WTC11 (cell line): Measurements from ENCODE around the gene CFAP90. TPM values are rescaled to one million over a fixed set of nuclear protein-coding genes. Genes with fewer than 3 reads are reported as not detected.

Source experiments
- ATAC-seq: fragments of 200-7000 bp; cut with Tn5 transposase; 2 replicates; pipeline ENCODE4 v1.10.0; 2021; ENCODE audit warnings: mild to moderate bottlenecking, moderate library complexity
- CTCF ChIA-PET: fragments of 300-600 bp; sonication (Branson Sonifier 250); formaldehyde crosslinking; loops from one replicate; lab custom pipeline; 2021; ENCODE audit warnings: antibody characterized with exemption; lab: Charles Lee
- POLR2A ChIA-PET: fragments of 350-600 bp; sonication (Branson Sonifier 250); formaldehyde crosslinking; loops from one replicate; lab custom pipeline; 2021; ENCODE audit warnings: antibody characterized with exemption; lab: Charles Lee
- DNase-seq: peaks from one replicate; pipeline ENCODE4 v3.0.0; 2021; ENCODE audit warnings: low spot score
- H3K27ac Mint-ChIP-seq: 2 replicates; pipeline ENCODE4 v1.8.0; 2021; ENCODE audit warnings: mixed read lengths
- H3K27me3 Mint-ChIP-seq: 2 replicates; pipeline ENCODE4 v1.8.0; 2021; ENCODE audit warnings: low read depth, mild to moderate bottlenecking, moderate library complexity, mixed read lengths
- H3K36me3 Mint-ChIP-seq: 2 replicates; pipeline ENCODE4 v1.8.0; 2021; ENCODE audit warnings: mixed read lengths
- H3K4me1 Mint-ChIP-seq: 2 replicates; pipeline ENCODE4 v1.8.0; 2022; ENCODE audit warnings: mixed read lengths
- H3K4me3 Mint-ChIP-seq: 2 replicates; pipeline ENCODE4 v1.8.0; 2021; ENCODE audit warnings: mild to moderate bottlenecking, moderate library complexity, mixed read lengths
- H3K9me3 Mint-ChIP-seq: 2 replicates; pipeline ENCODE4 v1.8.0; 2021; ENCODE audit warnings: mixed read lengths
- ELF4 ChIP-seq: sonication (generic); formaldehyde crosslinking; IDR thresholded peaks from 2 replicates; pipeline ENCODE4 v1.8.1; 2022; ENCODE audit warnings: low read depth, mild to moderate bottlenecking, moderate library complexity, missing genetic modification reagents
- EMX1 ChIP-seq: fragments of 250-450 bp; sonication (Bioruptor Pico); IDR thresholded peaks from 2 replicates; pipeline ENCODE4 v1.8.0; 2021; ENCODE audit warnings: mild to moderate bottlenecking
- HMGA2 ChIP-seq: fragments of 250-450 bp; sonication (Bioruptor Pico); IDR thresholded peaks from 2 replicates; pipeline ENCODE4 v1.4.0; 2021; ENCODE audit warnings: mild to moderate bottlenecking, moderate library complexity
- JAZF1 ChIP-seq: fragments of 250-450 bp; sonication (Bioruptor Pico); IDR thresholded peaks from 2 replicates; pipeline ENCODE4 v1.9.0; 2021; ENCODE audit warnings: moderate library complexity, mild to moderate bottlenecking, inconsistent platforms
- KAT7 ChIP-seq: sonication (generic); formaldehyde crosslinking; IDR thresholded peaks from 2 replicates; pipeline ENCODE4 v1.8.1; 2023; ENCODE audit warnings: missing genetic modification reagents, mild to moderate bottlenecking, borderline replicate concordance
- MYBL2 ChIP-seq: sonication (generic); formaldehyde crosslinking; IDR thresholded peaks from 2 replicates; pipeline ENCODE4 v1.8.1; 2023; ENCODE audit warnings: mild to moderate bottlenecking, moderate library complexity, missing genetic modification reagents
- NR2C2 ChIP-seq: sonication (generic); formaldehyde crosslinking; IDR thresholded peaks from 2 replicates; pipeline ENCODE4 v1.8.0; 2022; ENCODE audit warnings: mild to moderate bottlenecking, missing genetic modification reagents
- OVOL2 ChIP-seq: fragments of 250-450 bp; sonication (Bioruptor Pico); IDR thresholded peaks from 2 replicates; pipeline ENCODE4 v1.9.0; 2021; ENCODE audit warnings: mild to moderate bottlenecking, borderline replicate concordance
- ZNF263 ChIP-seq: sonication (generic); formaldehyde crosslinking; IDR thresholded peaks from 2 replicates; pipeline ENCODE4 v1.8.1; 2022; ENCODE audit warnings: low read depth, mild to moderate bottlenecking, moderate library complexity, missing genetic modification reagents
- ZNF671 ChIP-seq: fragments of 250-450 bp; sonication (Bioruptor Pico); IDR thresholded peaks from 2 replicates; pipeline ENCODE4 v1.8.0; 2021; ENCODE audit warnings: mild to moderate bottlenecking
- total RNA-seq: library from RNA; stranded (reverse); gene quantifications from 3 replicates; pipeline ENCODE4 v1.2.3, GENCODE V29; 2021
- TF ChIP-seq, protein P1 (sequence below): sonication (generic); formaldehyde crosslinking; IDR thresholded peaks from 2 replicates; pipeline ENCODE4 v1.8.0; 2022; ENCODE audit warnings: mild to moderate bottlenecking, missing genetic modification reagents
- TF ChIP-seq, protein P2 (sequence below): fragments of 250-450 bp; sonication (Bioruptor Pico); IDR thresholded peaks from 2 replicates; pipeline ENCODE4 v1.9.0; 2021; ENCODE audit warnings: mild to moderate bottlenecking, borderline replicate concordance
- TF ChIP-seq, protein P3 (sequence below): sonication (generic); formaldehyde crosslinking; IDR thresholded peaks from 2 replicates; pipeline ENCODE4 v1.8.0; 2022; ENCODE audit warnings: mild to moderate bottlenecking, missing genetic modification reagents
- TF ChIP-seq, protein P4 (sequence below): sonication (generic); formaldehyde crosslinking; conservative IDR thresholded peaks from 2 replicates; pipeline ENCODE4 v1.8.1; 2022; ENCODE audit warnings: mild to moderate bottlenecking, missing genetic modification reagents
- TF ChIP-seq, protein P5 (sequence below): sonication (generic); formaldehyde crosslinking; IDR thresholded peaks from 2 replicates; pipeline ENCODE4 v1.8.0; 2022; ENCODE audit warnings: mild to moderate bottlenecking, missing genetic modification reagents

Gene CFAP90
- total RNA-seq, 1 experiment from 2014 or later, result 0.33 TPM

DNA sequence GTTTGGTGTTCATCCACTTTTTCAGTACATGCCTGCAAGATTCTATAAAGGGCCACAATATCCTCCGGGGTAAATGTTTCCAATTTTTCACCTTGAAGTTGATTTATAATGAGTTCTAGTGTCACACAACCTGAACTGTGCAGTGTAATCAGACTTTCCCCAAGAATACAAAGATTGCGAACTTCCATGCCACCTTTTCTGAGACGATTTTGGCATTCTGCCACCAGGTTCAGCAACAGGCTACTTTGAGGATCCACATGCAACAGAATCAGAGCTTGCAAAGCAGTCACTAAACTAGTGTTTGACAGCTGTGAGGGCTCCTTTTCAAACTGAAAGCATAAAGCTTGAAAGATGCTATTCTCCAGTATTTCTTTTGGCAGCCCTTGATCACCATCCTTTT, 16.3 kb upstream of the CFAP90 start (continued):
- TF ChIP-seq, protein P1, sequence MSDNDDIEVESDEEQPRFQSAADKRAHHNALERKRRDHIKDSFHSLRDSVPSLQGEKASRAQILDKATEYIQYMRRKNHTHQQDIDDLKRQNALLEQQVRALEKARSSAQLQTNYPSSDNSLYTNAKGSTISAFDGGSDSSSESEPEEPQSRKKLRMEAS (CRISPR knock-in tag), result no peak
- TF ChIP-seq OVOL2 (CRISPR knock-in tag), result no peak
- no peak for TF ChIP-seq ZNF671
- TF ChIP-seq EMX1 (CRISPR knock-in tag), result no peak
- TF ChIP-seq HMGA2 (CRISPR knock-in tag), result no peak
- no peak for TF ChIP-seq ELF4 (CRISPR knock-in tag)
- no peak for TF ChIP-seq KAT7 (CRISPR knock-in tag)
- TF ChIP-seq, protein P2, sequence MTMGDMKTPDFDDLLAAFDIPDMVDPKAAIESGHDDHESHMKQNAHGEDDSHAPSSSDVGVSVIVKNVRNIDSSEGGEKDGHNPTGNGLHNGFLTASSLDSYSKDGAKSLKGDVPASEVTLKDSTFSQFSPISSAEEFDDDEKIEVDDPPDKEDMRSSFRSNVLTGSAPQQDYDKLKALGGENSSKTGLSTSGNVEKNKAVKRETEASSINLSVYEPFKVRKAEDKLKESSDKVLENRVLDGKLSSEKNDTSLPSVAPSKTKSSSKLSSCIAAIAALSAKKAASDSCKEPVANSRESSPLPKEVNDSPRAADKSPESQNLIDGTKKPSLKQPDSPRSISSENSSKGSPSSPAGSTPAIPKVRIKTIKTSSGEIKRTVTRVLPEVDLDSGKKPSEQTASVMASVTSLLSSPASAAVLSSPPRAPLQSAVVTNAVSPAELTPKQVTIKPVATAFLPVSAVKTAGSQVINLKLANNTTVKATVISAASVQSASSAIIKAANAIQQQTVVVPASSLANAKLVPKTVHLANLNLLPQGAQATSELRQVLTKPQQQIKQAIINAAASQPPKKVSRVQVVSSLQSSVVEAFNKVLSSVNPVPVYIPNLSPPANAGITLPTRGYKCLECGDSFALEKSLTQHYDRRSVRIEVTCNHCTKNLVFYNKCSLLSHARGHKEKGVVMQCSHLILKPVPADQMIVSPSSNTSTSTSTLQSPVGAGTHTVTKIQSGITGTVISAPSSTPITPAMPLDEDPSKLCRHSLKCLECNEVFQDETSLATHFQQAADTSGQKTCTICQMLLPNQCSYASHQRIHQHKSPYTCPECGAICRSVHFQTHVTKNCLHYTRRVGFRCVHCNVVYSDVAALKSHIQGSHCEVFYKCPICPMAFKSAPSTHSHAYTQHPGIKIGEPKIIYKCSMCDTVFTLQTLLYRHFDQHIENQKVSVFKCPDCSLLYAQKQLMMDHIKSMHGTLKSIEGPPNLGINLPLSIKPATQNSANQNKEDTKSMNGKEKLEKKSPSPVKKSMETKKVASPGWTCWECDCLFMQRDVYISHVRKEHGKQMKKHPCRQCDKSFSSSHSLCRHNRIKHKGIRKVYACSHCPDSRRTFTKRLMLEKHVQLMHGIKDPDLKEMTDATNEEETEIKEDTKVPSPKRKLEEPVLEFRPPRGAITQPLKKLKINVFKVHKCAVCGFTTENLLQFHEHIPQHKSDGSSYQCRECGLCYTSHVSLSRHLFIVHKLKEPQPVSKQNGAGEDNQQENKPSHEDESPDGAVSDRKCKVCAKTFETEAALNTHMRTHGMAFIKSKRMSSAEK (CRISPR knock-in tag), result no peak

DNA sequence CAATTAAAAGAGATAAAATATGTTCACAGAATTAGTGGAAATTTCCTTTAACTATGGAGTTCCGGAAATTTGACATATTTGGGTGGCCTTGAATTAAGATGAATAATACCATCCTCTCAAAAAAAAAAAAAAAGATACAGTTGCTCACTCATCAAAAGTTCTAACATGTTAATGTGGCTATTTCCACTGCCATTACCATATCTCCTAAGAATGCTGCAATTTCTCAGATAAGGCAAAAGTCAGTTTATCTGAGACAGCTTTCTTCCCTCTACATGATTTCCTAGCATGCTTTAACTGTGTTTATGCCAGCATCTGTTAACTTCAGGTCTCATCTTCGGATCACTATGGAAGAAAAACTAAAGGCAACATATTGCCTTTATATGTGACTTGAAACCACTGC, 15.3 kb upstream of the CFAP90 start:
- Mint-ChIP-seq H3K9me3 (no peaks in the 10 kb centered on the region), H3K27me3 (no peaks in the 10 kb centered on the region), H3K36me3 (peaks cover 9% of the 10 kb centered on the region), H3K4me1 (peaks cover 16% of the 10 kb centered on the region), H3K4me3 (no peak overlapping the region), H3K27ac (no peak overlapping the region)
- DNase-seq (no peak), ATAC-seq (no peak)
- ChIA-PET CTCF (no interaction called here), POLR2A (no interaction called here)
- no peak for TF ChIP-seq JAZF1 (CRISPR knock-in tag)
- no peak for TF ChIP-seq NR2C2
- TF ChIP-seq, protein P1 (CRISPR knock-in tag), result no peak
- TF ChIP-seq MYBL2 (CRISPR knock-in tag), result no peak
- TF ChIP-seq, protein P3, sequence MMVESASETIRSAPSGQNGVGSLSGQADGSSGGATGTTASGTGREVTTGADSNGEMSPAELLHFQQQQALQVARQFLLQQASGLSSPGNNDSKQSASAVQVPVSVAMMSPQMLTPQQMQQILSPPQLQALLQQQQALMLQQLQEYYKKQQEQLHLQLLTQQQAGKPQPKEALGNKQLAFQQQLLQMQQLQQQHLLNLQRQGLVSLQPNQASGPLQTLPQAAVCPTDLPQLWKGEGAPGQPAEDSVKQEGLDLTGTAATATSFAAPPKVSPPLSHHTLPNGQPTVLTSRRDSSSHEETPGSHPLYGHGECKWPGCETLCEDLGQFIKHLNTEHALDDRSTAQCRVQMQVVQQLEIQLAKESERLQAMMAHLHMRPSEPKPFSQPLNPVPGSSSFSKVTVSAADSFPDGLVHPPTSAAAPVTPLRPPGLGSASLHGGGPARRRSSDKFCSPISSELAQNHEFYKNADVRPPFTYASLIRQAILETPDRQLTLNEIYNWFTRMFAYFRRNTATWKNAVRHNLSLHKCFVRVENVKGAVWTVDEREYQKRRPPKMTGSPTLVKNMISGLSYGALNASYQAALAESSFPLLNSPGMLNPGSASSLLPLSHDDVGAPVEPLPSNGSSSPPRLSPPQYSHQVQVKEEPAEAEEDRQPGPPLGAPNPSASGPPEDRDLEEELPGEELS (CRISPR knock-in tag), result no peak
- no peak for TF ChIP-seq ZNF263 (CRISPR knock-in tag)
- TF ChIP-seq, protein P4, sequence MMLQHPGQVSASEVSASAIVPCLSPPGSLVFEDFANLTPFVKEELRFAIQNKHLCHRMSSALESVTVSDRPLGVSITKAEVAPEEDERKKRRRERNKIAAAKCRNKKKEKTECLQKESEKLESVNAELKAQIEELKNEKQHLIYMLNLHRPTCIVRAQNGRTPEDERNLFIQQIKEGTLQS (CRISPR knock-in tag), result no peak
- TF ChIP-seq, protein P5, sequence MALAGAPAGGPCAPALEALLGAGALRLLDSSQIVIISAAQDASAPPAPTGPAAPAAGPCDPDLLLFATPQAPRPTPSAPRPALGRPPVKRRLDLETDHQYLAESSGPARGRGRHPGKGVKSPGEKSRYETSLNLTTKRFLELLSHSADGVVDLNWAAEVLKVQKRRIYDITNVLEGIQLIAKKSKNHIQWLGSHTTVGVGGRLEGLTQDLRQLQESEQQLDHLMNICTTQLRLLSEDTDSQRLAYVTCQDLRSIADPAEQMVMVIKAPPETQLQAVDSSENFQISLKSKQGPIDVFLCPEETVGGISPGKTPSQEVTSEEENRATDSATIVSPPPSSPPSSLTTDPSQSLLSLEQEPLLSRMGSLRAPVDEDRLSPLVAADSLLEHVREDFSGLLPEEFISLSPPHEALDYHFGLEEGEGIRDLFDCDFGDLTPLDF (CRISPR knock-in tag), result no peak
